Measurements from ENCODE around the gene PDE10A. TPM values are rescaled to one million over a fixed set of nuclear protein-coding genes. Genes with fewer than 3 reads are reported as not detected.

The PDE10A gene
- 2.3 TPM for polyA plus RNA-seq (2013, experiment 1 of 2)
- 3.7 TPM for polyA plus RNA-seq (2013, experiment 2 of 2)

DNA sequence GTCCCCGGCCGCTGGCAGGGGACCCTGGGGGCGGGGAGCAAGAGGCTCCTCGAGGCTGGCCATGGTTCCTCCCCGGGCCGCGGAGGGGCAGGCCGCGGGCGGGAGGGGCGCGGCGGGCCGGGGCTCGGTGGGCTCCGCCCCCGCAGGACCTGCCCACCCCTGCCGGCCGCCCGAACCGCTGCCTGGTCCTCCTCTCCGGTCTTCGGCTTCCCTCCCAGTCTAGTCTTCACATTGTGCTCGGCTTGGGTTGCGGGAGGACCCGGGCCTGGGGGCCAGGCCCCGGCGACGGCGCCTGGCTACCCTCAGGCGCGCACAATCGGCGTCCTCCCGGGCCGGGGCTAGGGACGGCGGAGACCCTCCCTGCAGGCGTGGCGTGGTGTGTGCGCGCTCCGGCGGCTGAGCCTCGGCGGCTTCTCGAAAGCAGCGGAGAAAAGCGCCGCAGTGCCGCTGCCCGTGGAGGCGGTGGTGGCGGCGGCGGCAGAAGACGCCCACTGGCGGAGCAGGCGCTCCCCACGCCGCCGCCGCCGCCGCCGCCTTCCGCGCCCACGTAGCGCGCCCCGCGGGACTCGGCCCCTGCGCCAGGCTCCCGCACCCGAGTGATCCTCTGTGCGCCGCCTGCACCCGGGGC is at the start of gene PDE10A:
PDE10A (minus strand) TSS at position 493 of the 628 bp plus-strand sequence; CDS start at position 63, 430 bp downstream.
- H3K9me3 ChIP-seq (ENCODE audit: insufficient read depth, low read depth, low read length): no peaks in the 10 kb centered on the region
- H3K27ac ChIP-seq (ENCODE audit: low read depth, low read length): no peak within 1 kb of the TSS
- peaks cover 38% of the 10 kb centered on the region for H3K4me1 ChIP-seq (ENCODE audit: insufficient read depth, low read length)
- H3K27me3 ChIP-seq (ENCODE audit: insufficient read depth, low read length): peaks cover 90% of the 10 kb centered on the region
- WGBS: under 1% methylated on average over 80 of the region's 80 CpGs
- no peaks in the 10 kb centered on the region for H3K36me3 ChIP-seq (ENCODE audit: insufficient read depth, low read length)
- no peak within 1 kb of the TSS for H3K9ac ChIP-seq (ENCODE audit: low read depth, low read length)
- peak within 1 kb of the TSS; percentile 60 for H3K4me3 ChIP-seq (ENCODE audit: low read length)

DNA sequence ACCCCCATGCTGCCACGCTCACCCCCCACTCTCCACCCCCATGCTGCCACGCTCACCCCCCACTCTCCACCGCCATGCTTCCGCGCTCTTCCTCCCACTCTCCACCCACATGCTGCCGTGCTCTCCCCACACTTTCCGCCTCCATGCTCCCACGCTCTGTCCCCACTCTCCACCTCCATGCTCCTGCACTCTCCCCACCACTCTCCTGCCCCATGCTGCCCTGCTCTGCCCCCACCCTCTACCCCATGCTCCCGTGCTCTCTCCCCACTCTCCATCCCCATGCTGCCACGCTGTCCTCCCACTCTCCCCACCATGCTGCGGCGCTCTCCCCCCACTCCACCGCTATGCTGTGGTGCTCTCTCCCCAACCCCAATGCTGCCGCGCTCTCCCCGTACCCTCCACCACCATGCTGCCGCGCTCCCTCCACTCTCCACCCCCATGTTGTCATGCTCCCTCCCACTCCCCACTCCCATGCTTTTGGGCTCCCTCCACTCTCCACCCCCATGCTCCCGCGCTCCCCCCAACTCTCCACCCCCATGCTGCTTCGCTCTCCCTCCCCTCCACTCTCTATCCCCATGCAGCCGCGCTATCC is 46.0 kb upstream of the PDE10A start:
- H3K36me3 ChIP-seq (ENCODE audit: insufficient read depth, low read length): no peaks in the 10 kb centered on the region
- 91% methylated on average over 23 of the region's 23 CpGs for WGBS
- no peak overlapping the region for H3K27ac ChIP-seq (ENCODE audit: low read depth, low read length)

DNA sequence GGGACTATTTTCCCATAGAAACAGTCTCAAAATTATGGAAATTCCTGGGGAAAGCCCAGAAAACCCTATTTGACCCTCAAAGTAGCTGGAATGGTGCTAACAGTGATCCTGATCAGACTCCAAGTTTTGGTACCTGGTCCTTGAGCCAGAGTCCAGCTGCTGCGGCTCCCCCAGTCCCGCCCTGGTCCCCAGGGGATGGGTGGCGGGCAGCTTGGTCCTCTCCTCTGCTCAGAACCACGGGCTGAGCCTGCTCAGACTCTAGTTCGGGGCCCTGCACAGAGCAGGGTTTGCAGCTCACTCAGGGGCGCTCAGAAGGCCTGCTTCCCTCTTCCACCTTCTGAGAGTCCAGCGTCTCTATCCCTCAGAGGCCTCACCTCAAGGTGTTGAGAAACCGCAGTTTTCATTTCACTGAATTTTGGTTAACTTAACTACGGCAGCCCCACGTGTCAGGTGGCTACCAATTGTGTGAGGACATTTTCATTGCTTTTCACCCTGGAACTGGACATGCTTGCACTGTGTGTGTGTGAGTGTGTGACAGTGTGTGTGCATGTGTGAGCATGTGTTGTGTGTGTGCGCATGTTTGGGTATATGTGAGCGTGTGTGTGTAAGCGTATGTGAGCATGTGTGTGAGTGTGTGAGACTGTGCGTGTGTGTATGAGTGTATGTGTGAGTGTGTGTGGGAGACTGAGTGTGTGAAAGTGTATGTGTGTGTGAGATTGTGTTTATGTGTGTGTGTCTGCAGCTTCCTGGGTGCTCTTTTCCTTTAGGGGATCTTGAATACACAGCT is 44.2 kb upstream of the PDE10A start:
- Histone ChIP-seq H3K4me1 (ENCODE audit: insufficient read depth, low read length) (no peaks in the 10 kb centered on the region), H3K4me3 (ENCODE audit: low read length) (no peak overlapping the region), H3K36me3 (ENCODE audit: insufficient read depth, low read length) (no peaks in the 10 kb centered on the region), H3K27ac (ENCODE audit: low read depth, low read length) (no peak overlapping the region), H3K9me3 (ENCODE audit: insufficient read depth, low read depth, low read length) (no peaks in the 10 kb centered on the region), H3K27me3 (ENCODE audit: insufficient read depth, low read length) (no peaks in the 10 kb centered on the region), H3K9ac (ENCODE audit: low read depth, low read length) (no peak overlapping the region)
- 90% methylated on average over 14 of the region's 14 CpGs for WGBS

More for the DNA sequence above, 46.0 kb upstream of the PDE10A start:
- no peaks in the 10 kb centered on the region for H3K9me3 ChIP-seq (ENCODE audit: insufficient read depth, low read depth, low read length)
- H3K27me3 ChIP-seq (ENCODE audit: insufficient read depth, low read length): no peaks in the 10 kb centered on the region
- H3K9ac ChIP-seq (ENCODE audit: low read depth, low read length): no peak overlapping the region
- no peaks in the 10 kb centered on the region for H3K4me1 ChIP-seq (ENCODE audit: insufficient read depth, low read length)
- no peak overlapping the region for H3K4me3 ChIP-seq (ENCODE audit: low read length)

DNA sequence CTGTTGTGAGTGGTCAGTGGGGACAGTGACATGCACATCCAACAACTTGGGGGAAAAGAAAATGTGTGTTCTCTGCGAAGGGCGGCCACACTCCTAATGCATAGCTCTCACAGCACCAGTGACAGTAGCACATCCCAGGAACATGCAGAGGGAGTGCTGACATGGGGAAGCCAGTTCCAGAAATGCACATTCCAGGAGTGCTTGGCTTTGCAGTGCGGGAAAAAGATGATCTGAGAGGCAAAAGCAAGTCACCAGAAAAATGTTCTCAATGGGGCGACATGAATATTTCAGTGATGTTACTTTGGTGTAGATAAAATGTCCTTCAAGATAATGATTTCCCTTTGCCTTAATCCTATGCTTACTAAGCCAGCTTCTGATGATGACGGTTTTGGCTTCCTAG is 42.9 kb upstream of the PDE10A start:
- H3K4me1 ChIP-seq (ENCODE audit: insufficient read depth, low read length): no peaks in the 10 kb centered on the region
- H3K27me3 ChIP-seq (ENCODE audit: insufficient read depth, low read length): no peaks in the 10 kb centered on the region
- no peak overlapping the region for H3K9ac ChIP-seq (ENCODE audit: low read depth, low read length)
- no peak overlapping the region for H3K4me3 ChIP-seq (ENCODE audit: low read length)
- H3K36me3 ChIP-seq (ENCODE audit: insufficient read depth, low read length): no peaks in the 10 kb centered on the region
- WGBS: 89% methylated on average over 5 of the region's 5 CpGs
- no peak overlapping the region for H3K27ac ChIP-seq (ENCODE audit: low read depth, low read length)
- H3K9me3 ChIP-seq (ENCODE audit: insufficient read depth, low read depth, low read length): no peaks in the 10 kb centered on the region

DNA sequence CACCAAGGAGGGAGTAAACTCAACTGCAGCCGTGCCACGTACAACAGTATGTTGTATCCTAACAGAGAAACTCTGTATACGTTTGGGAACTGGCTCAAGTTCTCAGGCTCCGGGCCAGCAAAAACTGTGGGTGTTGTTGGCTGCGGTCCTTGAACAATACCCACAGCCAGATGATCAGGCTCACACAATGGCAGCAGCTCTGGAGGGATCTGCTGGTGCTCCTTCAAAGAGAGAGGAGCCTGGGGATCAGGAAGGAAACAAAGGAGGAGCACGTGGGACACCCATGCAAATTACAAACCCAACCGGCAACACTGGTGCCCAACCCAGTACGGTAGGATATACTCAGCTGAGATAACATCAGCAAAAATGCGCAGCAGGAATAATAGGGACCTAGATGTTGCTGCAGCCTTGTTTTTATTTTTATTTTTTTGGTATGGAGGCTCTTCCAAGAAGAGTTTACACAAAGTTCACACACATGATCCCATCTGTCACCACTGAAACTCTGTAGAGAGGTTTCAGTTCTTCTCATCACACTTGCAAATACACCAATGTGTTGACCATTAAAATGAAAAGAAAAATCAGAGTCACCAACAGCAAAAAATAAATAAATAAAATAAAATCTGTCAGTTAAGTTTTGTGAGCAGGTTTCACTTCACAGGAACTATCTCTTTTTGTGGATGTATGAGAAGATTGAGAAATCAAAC is 41.2 kb upstream of the PDE10A start:
- WGBS: 86% methylated on average over 9 of the region's 9 CpGs
- Histone ChIP-seq H3K27me3 (ENCODE audit: insufficient read depth, low read length) (no peaks in the 10 kb centered on the region), H3K27ac (ENCODE audit: low read depth, low read length) (no peak overlapping the region), H3K9me3 (ENCODE audit: insufficient read depth, low read depth, low read length) (0 out of 2 replicates have a peak, but pooled peaks cover under 1% of the 10 kb centered on the region), H3K36me3 (ENCODE audit: insufficient read depth, low read length) (no peaks in the 10 kb centered on the region), H3K4me3 (ENCODE audit: low read length) (no peak overlapping the region), H3K4me1 (ENCODE audit: insufficient read depth, low read length) (no peaks in the 10 kb centered on the region), H3K9ac (ENCODE audit: low read depth, low read length) (no peak overlapping the region)

DNA sequence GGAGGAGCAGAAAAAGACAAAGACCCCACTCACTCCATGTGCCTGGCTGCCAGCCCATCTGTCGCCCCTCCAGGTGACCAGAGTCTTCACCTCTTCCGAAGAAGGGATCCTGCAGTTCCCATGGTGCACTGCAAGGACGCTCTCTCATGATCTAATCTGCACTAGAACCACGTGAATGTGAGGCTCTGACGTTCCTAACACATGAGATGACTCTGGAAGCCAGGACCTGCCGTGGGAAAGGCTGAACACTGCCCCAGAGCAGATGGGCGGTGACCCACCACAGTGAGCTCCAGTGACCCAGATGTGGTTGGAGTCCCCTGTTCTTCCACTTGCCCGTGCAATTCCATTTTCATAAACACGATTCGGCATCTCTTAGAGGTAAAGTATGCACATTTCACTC is 39.6 kb upstream of the PDE10A start:
- Histone ChIP-seq H3K9ac (ENCODE audit: low read depth, low read length) (no peak overlapping the region), H3K27ac (ENCODE audit: low read depth, low read length) (no peak overlapping the region), H3K4me1 (ENCODE audit: insufficient read depth, low read length) (no peaks in the 10 kb centered on the region), H3K27me3 (ENCODE audit: insufficient read depth, low read length) (no peaks in the 10 kb centered on the region), H3K4me3 (ENCODE audit: low read length) (no peak overlapping the region), H3K36me3 (ENCODE audit: insufficient read depth, low read length) (no peaks in the 10 kb centered on the region), H3K9me3 (ENCODE audit: insufficient read depth, low read depth, low read length) (0 out of 2 replicates have a peak, but pooled peaks cover 6% of the 10 kb centered on the region)
- WGBS: 82% methylated on average over 10 of the region's 10 CpGs

DNA sequence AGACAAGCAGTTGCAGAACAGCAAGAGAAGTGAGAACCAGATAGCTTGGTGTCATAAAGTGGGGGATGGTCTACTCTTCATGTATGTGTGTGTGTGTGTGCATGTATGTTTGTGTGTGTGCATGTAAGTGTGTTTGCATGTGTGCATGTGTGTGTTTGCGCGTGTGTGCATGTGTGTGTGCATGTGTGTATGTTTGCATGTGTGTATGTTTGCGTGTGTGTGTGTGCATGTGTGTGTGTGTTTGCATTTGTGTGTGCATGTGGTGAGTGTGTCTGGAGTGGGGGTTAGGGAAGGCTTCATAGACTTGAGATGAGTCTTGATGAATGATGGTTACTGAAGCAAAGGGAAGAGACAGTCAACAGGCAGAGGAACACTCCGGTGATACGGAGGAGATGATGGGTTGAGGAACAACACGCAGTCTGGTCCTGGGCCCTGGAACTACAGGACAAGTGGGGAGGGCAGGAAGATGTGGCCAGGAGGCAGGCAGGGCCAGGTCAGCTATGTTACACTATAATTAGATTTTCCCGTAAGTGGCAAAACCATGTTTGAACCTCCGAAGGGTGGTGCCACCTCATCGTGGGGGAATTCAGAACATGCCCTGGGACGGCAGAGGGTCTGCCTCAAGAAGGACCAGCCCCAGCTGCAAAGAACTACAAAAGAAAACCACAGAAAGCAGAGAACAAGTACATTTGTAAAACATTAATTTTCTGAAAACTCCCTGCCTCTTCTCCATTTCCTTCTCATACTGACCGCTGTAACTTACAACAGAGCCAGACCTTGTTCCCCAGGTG is 38.7 kb upstream of the PDE10A start:
- H3K27me3 ChIP-seq (ENCODE audit: insufficient read depth, low read length): no peaks in the 10 kb centered on the region
- no peaks in the 10 kb centered on the region for H3K36me3 ChIP-seq (ENCODE audit: insufficient read depth, low read length)
- 0 out of 2 replicates have a peak, but pooled peaks cover 6% of the 10 kb centered on the region for H3K9me3 ChIP-seq (ENCODE audit: insufficient read depth, low read depth, low read length)
- H3K9ac ChIP-seq (ENCODE audit: low read depth, low read length): no peak overlapping the region
- no peaks in the 10 kb centered on the region for H3K4me1 ChIP-seq (ENCODE audit: insufficient read depth, low read length)
- H3K4me3 ChIP-seq (ENCODE audit: low read length): no peak overlapping the region
- H3K27ac ChIP-seq (ENCODE audit: low read depth, low read length): no peak overlapping the region
- WGBS: 95% methylated on average over 11 of the region's 11 CpGs

DNA sequence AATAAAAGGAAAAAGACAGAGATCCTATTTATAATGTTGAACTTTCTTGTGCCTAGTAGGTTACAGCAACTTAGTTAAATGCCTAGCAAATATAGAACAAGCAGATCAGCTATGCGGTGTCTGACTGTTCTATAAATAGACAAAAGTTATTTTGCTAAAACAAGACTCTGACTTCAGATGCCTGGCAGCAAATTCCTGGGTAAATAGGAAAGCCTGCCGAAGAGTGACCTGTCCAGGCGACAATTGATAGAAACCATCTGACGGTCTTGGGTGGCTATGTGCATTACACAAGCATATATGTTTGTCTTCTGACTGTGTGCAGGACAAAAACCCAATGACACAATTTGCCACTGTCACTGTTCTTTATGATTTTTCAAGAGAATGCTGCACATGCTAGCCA is 38.0 kb upstream of the PDE10A start:
- WGBS: 93% methylated on average over 4 of the region's 4 CpGs
- no peaks in the 10 kb centered on the region for H3K27me3 ChIP-seq (ENCODE audit: insufficient read depth, low read length)
- no peaks in the 10 kb centered on the region for H3K36me3 ChIP-seq (ENCODE audit: insufficient read depth, low read length)

DNA sequence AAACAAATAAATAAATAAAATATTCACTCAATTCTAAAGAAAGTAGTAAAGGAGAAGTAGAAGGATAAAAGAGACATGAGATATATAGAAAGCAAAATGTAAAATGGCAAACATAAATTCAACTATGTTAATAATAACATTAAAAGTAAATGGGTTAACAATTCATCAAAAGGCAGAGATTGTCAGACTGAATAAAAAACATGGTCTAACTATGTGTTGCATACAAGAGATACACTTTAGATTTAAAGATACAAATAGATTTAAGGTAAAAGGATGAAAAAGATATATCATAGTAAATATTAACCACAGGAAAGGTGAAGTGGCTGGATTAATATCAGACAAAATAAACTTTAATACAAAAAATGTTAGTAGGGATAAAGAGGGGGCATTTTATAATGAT is 35.8 kb upstream of the PDE10A start:
- Histone ChIP-seq H3K4me1 (ENCODE audit: insufficient read depth, low read length) (no peaks in the 10 kb centered on the region), H3K27ac (ENCODE audit: low read depth, low read length) (no peak overlapping the region), H3K9ac (ENCODE audit: low read depth, low read length) (no peak overlapping the region), H3K36me3 (ENCODE audit: insufficient read depth, low read length) (no peaks in the 10 kb centered on the region), H3K4me3 (ENCODE audit: low read length) (no peak overlapping the region), H3K9me3 (ENCODE audit: insufficient read depth, low read depth, low read length) (0 out of 2 replicates have a peak, but pooled peaks cover 6% of the 10 kb centered on the region), H3K27me3 (ENCODE audit: insufficient read depth, low read length) (no peaks in the 10 kb centered on the region)

More for the DNA sequence above, 38.0 kb upstream of the PDE10A start:
- H3K9ac ChIP-seq (ENCODE audit: low read depth, low read length): no peak overlapping the region
- no peak overlapping the region for H3K4me3 ChIP-seq (ENCODE audit: low read length)
- no peaks in the 10 kb centered on the region for H3K4me1 ChIP-seq (ENCODE audit: insufficient read depth, low read length)
- no peak overlapping the region for H3K27ac ChIP-seq (ENCODE audit: low read depth, low read length)
- H3K9me3 ChIP-seq (ENCODE audit: insufficient read depth, low read depth, low read length): 0 out of 2 replicates have a peak, but pooled peaks cover 6% of the 10 kb centered on the region

DNA sequence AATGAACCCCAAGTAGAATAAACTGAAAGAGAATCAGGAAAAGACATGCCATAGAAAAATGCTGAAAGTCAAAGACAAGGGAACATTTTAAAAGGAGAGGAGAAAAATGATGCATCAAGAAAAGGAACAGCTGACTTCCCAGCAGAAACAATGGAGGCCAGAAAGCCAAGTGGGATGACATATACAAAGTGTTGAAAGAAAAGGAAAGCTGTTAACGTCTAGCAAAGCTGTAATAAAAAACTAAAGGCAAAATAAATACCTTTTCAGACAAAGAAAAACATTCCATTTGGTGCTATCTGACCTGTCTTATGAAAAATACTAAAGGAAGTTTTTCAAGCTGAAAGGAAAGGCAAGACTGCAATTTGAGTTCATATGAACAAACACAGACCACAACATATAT is 34.1 kb upstream of the PDE10A start:
- Histone ChIP-seq H3K4me1 (ENCODE audit: insufficient read depth, low read length) (no peaks in the 10 kb centered on the region), H3K36me3 (ENCODE audit: insufficient read depth, low read length) (no peaks in the 10 kb centered on the region), H3K27me3 (ENCODE audit: insufficient read depth, low read length) (no peaks in the 10 kb centered on the region), H3K9ac (ENCODE audit: low read depth, low read length) (no peak overlapping the region), H3K9me3 (ENCODE audit: insufficient read depth, low read depth, low read length) (0 out of 2 replicates have a peak, but pooled peaks cover 6% of the 10 kb centered on the region), H3K4me3 (ENCODE audit: low read length) (no peak overlapping the region), H3K27ac (ENCODE audit: low read depth, low read length) (no peak overlapping the region)
- whole genome bisulfite sequencing: no CpG with 5 or more reads among the region's 1 CpG
